ENCODE measurements around the gene CCDC112. TPM values are rescaled to one million over a fixed set of nuclear protein-coding genes. Genes with fewer than 3 reads are reported as not detected.

The CCDC112 gene
- total and polyA plus RNA-seq, 2 of the 4 experiments (the other 2 are of a cell fraction), result 2.0 to 2.3 TPM

GRCh38 chr5:115272297-115272958 is 24.0 kb downstream of the CCDC112 start:
- Histone ChIP-seq H3K9me3 (ENCODE audit: control insufficient read depth, insufficient read depth, low read length) (no peaks in the 10 kb centered on the region), H3K56ac (ENCODE audit: extremely low read depth, insufficient read depth, low read length) (no peak overlapping the region), H2AK5ac (ENCODE audit: low read depth, low read length) (no peak overlapping the region), H3K79me1 (ENCODE audit: low read depth in 1 of 2, low read length in 2 of 2) (no peaks in the 10 kb centered on the region; a peak in 1 of 4 replicates), H3K4me3 (ENCODE audit: insufficient read depth, low read depth, low read length) (no peak overlapping the region), H3K4me1 (ENCODE audit: control insufficient read depth, insufficient read depth, low read length) (peaks cover 2% of the 10 kb centered on the region; the same call in 1 of the 2 replicates), H2BK120ac (ENCODE audit: low read depth, low read length) (no peak overlapping the region), H3K36me3 (ENCODE audit: control insufficient read depth, insufficient read depth, low read length) (peaks cover 5% of the 10 kb centered on the region), H3K23ac (ENCODE audit: low read depth, low read length) (no peak overlapping the region), H3K27ac (ENCODE audit: insufficient read depth, low read length) (no peak overlapping the region), H3K4me2 (ENCODE audit: low read depth, low read length) (no peak overlapping the region), H3K4ac (ENCODE audit: low read depth, low read length) (no peak overlapping the region), H4K5ac (ENCODE audit: low read depth, low read length) (no peak overlapping the region), H3K18ac (ENCODE audit: low read depth, low read length) (no peak overlapping the region), H2AFZ (replicated peaks; ENCODE audit: low read length, poor library complexity) (no peak overlapping the region), H3K27me3 (ENCODE audit: control insufficient read depth, insufficient read depth, low read length) (no peaks in the 10 kb centered on the region), H3K9ac (ENCODE audit: low read depth, low read length) (no peak overlapping the region), H2AK9ac (replicated peaks; ENCODE audit: low read depth, low read length, poor library complexity) (no peak overlapping the region), H4K20me1 (ENCODE audit: insufficient read depth, low read length) (no peaks in the 10 kb centered on the region), H4K91ac (ENCODE audit: insufficient read depth, low read depth, low read length) (no peak overlapping the region), H2BK5ac (ENCODE audit: low read depth, low read length, poor library complexity, severe bottlenecking) (no peak overlapping the region), H2BK20ac (ENCODE audit: low read depth, low read length) (no peak overlapping the region), H2BK15ac (ENCODE audit: low read depth, low read length) (no peak overlapping the region), H3K14ac (replicated peaks; ENCODE audit: low read depth, low read length) (no peak overlapping the region), H3K9me1 (ENCODE audit: insufficient read depth, low read length) (peaks cover 2% of the 10 kb centered on the region; the same call in 1 of the 2 replicates), H4K8ac (ENCODE audit: low read depth in 2 of 2, low read length in 2 of 2) (no peak overlapping the region)
- no TSS peak for BruUV-seq (replicated peaks)
- TF ChIP-seq ELK1 (IDR thresholded peaks at IDR 0.05; ENCODE audit: borderline replicate concordance, low read depth, low read length), result no peak
- TF ChIP-seq FOS (IDR thresholded peaks at IDR 0.05; ENCODE audit: low read depth, low read length), result no peak
- no peak for TF ChIP-seq CTCF (conservative IDR thresholded peaks at IDR 0.05; ENCODE audit: low read depth, low read length)
- TF ChIP-seq MXI1 (IDR thresholded peaks at IDR 0.05; ENCODE audit: borderline replicate concordance, low read depth, low read length), result no peak
- no peak for TF ChIP-seq CEBPB (IDR thresholded peaks at IDR 0.05; ENCODE audit: low read depth, low read length)
- TF ChIP-seq RCOR1 (IDR thresholded peaks at IDR 0.05; ENCODE audit: insufficient replicate concordance, low read length), result no peak
- TF ChIP-seq POLR2A (IDR thresholded peaks at IDR 0.05; ENCODE audit: low read depth, low read length), result no peak
- no peak for TF ChIP-seq MAZ (IDR thresholded peaks at IDR 0.05; ENCODE audit: borderline replicate concordance, low read depth, low read length)
- TF ChIP-seq RFX5 (IDR thresholded peaks at IDR 0.05; ENCODE audit: low read depth, low read length), result no peak
- TF ChIP-seq SMC3 (IDR thresholded peaks at IDR 0.05; ENCODE audit: low read depth, low read length), result no peak
- in situ Hi-C loops (cut with MboI; ENCODE audit: low sequenced_read_pairs) (no loop called here), dilution Hi-C loops (cut with HindIII; ENCODE audit: low sequenced_read_pairs, unreplicated experiment) (no loop called here), intact Hi-C loops (cut with micrococcal nuclease) (no loop called here)
- ChIA-PET POLR2A (ENCODE audit: unreplicated experiment) (interaction anchor here (0.6 kb wide), 1 partner anchor 74 kb away, joined by 14 read pairs; no protein-coding TSS in a partner anchor), CTCF (no interaction called here)
- ATAC-seq (ENCODE audit: low read depth) (no peak), DNase-seq (no peak)
- WGBS, 2 experiments (ENCODE audit: extremely low coverage in 2 of 2, insufficient read length in 1 of 2), result no CpG with 5 or more reads among the region's 3 CpGs

All from IMR-90 (cell line).